Thoracic aorta (tissue), 2 donors: Measurements from ENCODE around the gene STX1A. TPM values are rescaled to one million over a fixed set of nuclear protein-coding genes. Genes with fewer than 3 reads are reported as not detected.

Source experiments
- ATAC-seq: fragments of 150-250 bp; one replicate; pipeline ENCODE4 v1.8.0; 2017; ENCODE audit warnings: low read depth; ENCODE audit not compliant: insufficient number of reproducible peaks, low FRiP score
- DNase-seq: peaks from one replicate; pipeline ENCODE4 v3.0.0-alpha.2; 2020; ENCODE audit warnings: low spot score
- H3K27ac ChIP-seq, 2 donors: fragments of 200-600 bp; sonication (generic); 1 replicate in 1 of 2; 2 replicates in 1 of 2; pipeline ENCODE4 v1.5.1; 2016; ENCODE audit warnings: mild to moderate bottlenecking in 2 of 2, moderate library complexity in 2 of 2
- H3K27me3 ChIP-seq: fragments of 200-600 bp; sonication (generic); replicated peaks from 2 replicates; pipeline ENCODE4 v1.6.0; 2016; ENCODE audit warnings: mild to moderate bottlenecking; ENCODE audit not compliant: insufficient read depth
- H3K36me3 ChIP-seq: fragments of 200-600 bp; sonication (generic); one replicate; pipeline ENCODE4 v1.5.1; 2016
- H3K4me1 ChIP-seq, 2 donors: fragments of 200-600 bp; sonication (generic); 1 replicate in 1 of 2; 2 replicates in 1 of 2; pipeline versions ENCODE4 v1.5.1 to v1.6.0; 2016; ENCODE audit warnings: low read depth in 2 of 2, mild to moderate bottlenecking in 1 of 2; ENCODE audit not compliant: control insufficient read depth in 1 of 2
- H3K4me3 ChIP-seq: fragments of 200-600 bp; sonication (generic); 2 replicates; pipeline ENCODE4 v1.5.1; 2016; ENCODE audit warnings: mild to moderate bottlenecking
- H3K9me3 ChIP-seq: fragments of 200-600 bp; sonication (generic); 2 replicates; pipeline ENCODE4 v1.5.1; 2016
- CTCF ChIP-seq: fragments of 200-600 bp; sonication (generic); IDR thresholded peaks from one replicate; pipeline ENCODE4 v1.5.1; 2019; ENCODE audit warnings: antibody characterized with exemption
- total RNA-seq, 2 donors: library from RNA; depleted of rRNA; stranded (reverse); fragments of >200 nt; gene quantifications; one replicate each; pipeline versions ENCODE4 v1.1.0 to v1.2.3, GENCODE V29; 2016

The STX1A gene
- total RNA-seq, 2 donors from 2014 or later = 10.3 to 16.8 TPM

DNA sequence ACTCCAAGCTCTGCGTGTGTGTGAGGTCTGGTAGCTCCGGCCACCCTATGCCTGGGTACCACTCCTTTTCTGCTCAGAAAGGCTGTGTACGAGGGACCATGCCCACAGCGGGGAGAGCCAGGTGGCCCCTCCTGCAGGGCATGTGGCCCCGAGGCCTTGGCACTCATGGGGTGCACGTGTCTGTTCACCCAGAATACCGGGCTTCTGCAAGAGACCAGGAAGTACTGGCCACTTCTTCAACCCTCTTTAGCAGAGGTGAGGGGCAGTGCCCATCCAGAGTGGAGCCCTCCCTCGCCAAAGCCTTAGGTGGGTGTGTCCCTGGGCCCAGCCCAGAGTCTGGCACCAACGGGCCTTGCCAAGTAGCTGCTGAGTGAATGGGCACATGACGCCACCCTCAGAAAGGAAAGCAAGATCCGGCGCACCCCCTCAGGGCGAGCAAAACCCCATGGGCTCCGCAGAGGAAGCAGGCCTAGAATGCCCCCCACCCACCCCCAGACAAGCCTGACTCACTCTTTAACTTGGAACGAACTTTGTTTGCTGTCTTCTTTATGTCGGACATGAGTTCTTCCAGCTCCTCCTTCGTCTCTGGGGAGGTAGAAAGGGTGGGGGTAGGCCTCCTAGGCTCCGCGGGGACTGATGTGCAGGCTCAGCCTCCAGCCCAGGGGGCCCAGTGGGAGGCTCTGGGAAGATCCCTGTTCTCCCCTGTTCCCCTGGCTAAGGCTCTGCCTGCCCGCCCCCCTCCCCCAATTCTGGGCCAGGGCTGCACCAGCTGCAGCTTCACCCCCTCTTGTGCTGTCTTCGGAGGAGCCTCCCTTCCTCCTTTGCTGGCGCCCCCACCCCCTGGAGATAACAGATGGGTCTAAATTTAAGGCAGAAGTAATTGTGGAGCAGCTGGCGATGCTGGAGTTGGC lies 14.6 kb downstream of the STX1A start:
- H3K9me3 ChIP-seq = no peaks in the 10 kb centered on the region
- no peaks in the 10 kb centered on the region for H3K27me3 ChIP-seq
- no peak for DNase-seq
- peaks cover 0 to 21% of the 10 kb centered on the region in 2 donors for H3K4me1 ChIP-seq
- no peak overlapping the region for H3K4me3 ChIP-seq
- no peak for ATAC-seq
- no peak for TF ChIP-seq CTCF
- peak overlapping the region; percentile 12 to 56 for H3K27ac ChIP-seq
- peaks cover 9% of the 10 kb centered on the region for H3K36me3 ChIP-seq

DNA sequence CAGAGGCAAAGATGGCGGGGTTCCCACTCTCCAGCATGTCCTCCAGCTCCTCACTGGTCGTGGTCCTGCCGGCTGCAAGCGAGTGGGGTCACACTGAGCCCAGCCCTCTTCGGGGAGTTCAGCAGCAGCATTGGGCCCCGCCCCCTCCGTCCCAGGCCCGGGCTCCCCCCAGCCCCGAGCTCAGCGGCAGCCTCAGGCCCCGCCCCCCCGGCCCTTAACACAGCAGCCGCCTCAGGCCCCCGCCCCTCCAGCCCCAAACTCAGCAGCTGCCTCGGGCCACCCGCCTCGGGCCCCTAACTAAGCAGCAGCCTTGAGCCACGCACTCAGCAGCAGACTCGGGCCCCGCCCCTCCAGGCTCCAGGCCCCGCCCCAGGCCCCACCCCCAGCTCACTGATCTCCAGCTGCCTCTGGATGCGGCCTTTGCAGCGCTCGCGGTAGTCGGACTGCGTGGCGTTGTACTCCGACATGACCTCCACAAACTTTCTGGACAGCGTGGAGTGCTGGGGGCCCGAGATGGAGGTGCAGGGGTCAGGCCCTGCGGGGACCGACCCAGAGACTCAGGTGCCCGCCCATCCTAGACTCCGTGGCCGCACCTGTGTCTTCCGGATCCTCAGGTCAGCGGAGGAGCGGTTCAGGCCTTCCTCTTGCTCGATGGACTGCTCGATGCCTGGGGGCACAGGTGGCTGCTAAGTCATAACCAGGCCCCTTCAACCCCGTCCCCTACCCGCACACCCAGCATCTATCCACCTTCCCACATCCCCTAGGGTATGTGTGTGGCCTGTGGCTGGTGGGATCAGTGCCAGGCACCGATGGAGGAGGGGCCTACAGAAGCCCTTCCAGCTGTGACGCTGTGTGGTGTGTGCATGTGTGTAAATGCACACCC lies 15.5 kb downstream of the STX1A start:
- Histone ChIP-seq H3K9me3 (no peaks in the 10 kb centered on the region), H3K4me3 (no peak overlapping the region), H3K27ac (no peak overlapping the region), H3K4me1 (peaks cover 0 to 21% of the 10 kb centered on the region in 2 donors), H3K36me3 (peaks cover 15% of the 10 kb centered on the region), H3K27me3 (no peaks in the 10 kb centered on the region)
- TF ChIP-seq CTCF = no peak
- no peak for ATAC-seq
- DNase-seq = no peak

DNA sequence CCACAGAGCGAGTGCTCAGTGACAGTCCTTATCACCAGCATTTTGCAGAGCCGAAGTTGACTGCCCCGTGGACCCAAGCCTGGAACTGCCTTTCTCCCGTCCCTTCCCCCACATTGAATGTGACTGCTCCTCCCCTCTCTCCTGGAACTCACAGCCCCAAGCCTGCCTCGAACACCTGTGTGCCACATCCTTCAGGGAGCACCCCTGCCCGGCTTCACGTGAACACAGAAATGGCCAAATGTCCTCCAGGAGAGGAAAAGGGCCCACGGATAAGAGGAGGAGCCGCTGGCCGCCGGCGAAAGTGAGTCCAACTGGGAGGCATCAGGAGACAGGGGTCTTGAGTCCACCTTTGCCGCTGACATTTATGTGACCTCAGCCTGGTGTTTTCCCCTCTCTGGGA lies 16.2 kb downstream of the STX1A start:
- H3K36me3 ChIP-seq = peaks cover 18% of the 10 kb centered on the region
- TF ChIP-seq CTCF = no peak
- no peaks in the 10 kb centered on the region for H3K27me3 ChIP-seq
- peaks cover 0 to 21% of the 10 kb centered on the region in 2 donors for H3K4me1 ChIP-seq
- DNase-seq (no peak), ATAC-seq (no peak)
- no peak overlapping the region for H3K27ac ChIP-seq
- no peak overlapping the region for H3K4me3 ChIP-seq
- H3K9me3 ChIP-seq = no peaks in the 10 kb centered on the region

GRCh38 chr7:73702665-73703064 lies 16.8 kb downstream of the STX1A start:
- Histone ChIP-seq H3K27ac (no peak overlapping the region), H3K27me3 (no peaks in the 10 kb centered on the region), H3K9me3 (no peaks in the 10 kb centered on the region), H3K4me3 (no peak overlapping the region), H3K36me3 (peaks cover 20% of the 10 kb centered on the region), H3K4me1 (peaks cover 0 to 21% of the 10 kb centered on the region in 2 donors)
- ATAC-seq (no peak), DNase-seq (no peak)
- no peak for TF ChIP-seq CTCF

GRCh38 chr7:73702226-73702625 lies 17.2 kb downstream of the STX1A start:
- no peak for TF ChIP-seq CTCF
- H3K27ac ChIP-seq = no peak overlapping the region
- H3K4me3 ChIP-seq = no peak overlapping the region
- H3K27me3 ChIP-seq = no peaks in the 10 kb centered on the region
- H3K4me1 ChIP-seq = peaks cover 0 to 21% of the 10 kb centered on the region in 2 donors
- no peak for ATAC-seq
- peaks cover 25% of the 10 kb centered on the region for H3K36me3 ChIP-seq
- no peaks in the 10 kb centered on the region for H3K9me3 ChIP-seq
- DNase-seq = no peak
